Measurements from ENCODE around the gene HCST. TPM values are rescaled to one million over a fixed set of nuclear protein-coding genes. Genes with fewer than 3 reads are reported as not detected.

Gene HCST
- total and polyA plus RNA-seq, 2 of the 13 experiments (the other 11 are each of a cell fraction or from before 2014, with no cell fraction given) = 0.24 to 1.2 TPM

GRCh38 chr19:35936738-35937268, 34.5 kb downstream of the HCST start:
- Histone ChIP-seq H3K36me3 (replicated peaks in 1 of 2; ENCODE audit: control insufficient read depth in 1 of 2, insufficient read depth in 2 of 2, low read length in 2 of 2) (no peaks in the 10 kb centered on the region; a peak in 1 of 5 replicates), H3K79me2 (ENCODE audit: insufficient read depth, low read length) (no peaks in the 10 kb centered on the region), H3K27ac (ENCODE audit: extremely low read length, insufficient read depth, low read length) (no peak overlapping the region), H3K9ac (ENCODE audit: insufficient read depth, low read depth, low read length) (peak overlapping the region; percentile 79), H3K4me2 (ENCODE audit: low read depth, low read length) (peak overlapping the region; percentile 84), H3K4me3 (replicated peaks in 1 of 3; ENCODE audit: insufficient read depth in 1 of 3, low read depth in 2 of 3, low read length in 3 of 3) (peak overlapping the region; percentile 73 to 84 (median 74)), H2AFZ (ENCODE audit: low read length) (no peak overlapping the region), H3K4me1 (ENCODE audit: insufficient read depth, low read length) (peaks cover 35% of the 10 kb centered on the region), H4K20me1 (ENCODE audit: insufficient read depth, low read length) (0 out of 2 replicates have a peak, but pooled peaks cover 8% of the 10 kb centered on the region), H3K9me3 (ENCODE audit: low read length) (no peaks in the 10 kb centered on the region), H3K27me3 (ENCODE audit: control insufficient read depth in 1 of 2, insufficient read depth in 2 of 2, low read length in 2 of 2) (no peaks in the 10 kb centered on the region; a peak in 1 of 5 replicates)
- ChIA-PET POLR2A (no interaction called here), CTCF (ENCODE audit: low intra/inter-chr PET ratio, low total read pairs) (no interaction called here)
- no peak for DNase-seq (ENCODE audit: low spot score)
- no peak for FAIRE-seq
- intact Hi-C loops (cut with micrococcal nuclease; ENCODE audit: unreplicated experiment) (loop anchor here (5.0 kb wide), 1 partner anchor 35 kb away; the partner anchor contains the start of genes HCST and NFKBID), in situ Hi-C loops (cut with HindIII; ENCODE audit: extremely low pct_ligation_motif_present, low pct_unique_long_range_greater_than_20kb) (loop anchor here (10.0 kb wide), 1 partner anchor 52 kb away; no protein-coding TSS in a partner anchor)
- no peak for ATAC-seq
- BruUV-seq (replicated peaks) = no TSS peak
- 37% methylated on average over 2 of the region's 11 CpGs for WGBS (ENCODE audit: low lambda C conversion rate)
- TF ChIP-seq ZBTB10 (CRISPR knock-in tag; IDR thresholded peaks at IDR 0.05; ENCODE audit: borderline replicate concordance) (peak; percentile 94), ZFP91 (CRISPR knock-in tag; IDR thresholded peaks at IDR 0.05; ENCODE audit: borderline replicate concordance) (0 out of 2 replicates have a peak, but pooled peaks have one; percentile 23), PPARG (CRISPR knock-in tag; conservative IDR thresholded peaks at IDR 0.05) (no peak), UBTF (CRISPR knock-in tag; IDR thresholded peaks at IDR 0.05) (0 out of 2 replicates have a peak, but pooled peaks have one; percentile 25), PITX1 (CRISPR knock-in tag; IDR thresholded peaks at IDR 0.05) (no peak), CSRNP1 (CRISPR knock-in tag; IDR thresholded peaks at IDR 0.05) (no peak), PBX3 (CRISPR knock-in tag; IDR thresholded peaks at IDR 0.05; ENCODE audit: borderline replicate concordance) (no peak), ZNF841 (CRISPR knock-in tag; IDR thresholded peaks at IDR 0.05; ENCODE audit: borderline replicate concordance) (no peak), MTA1 (CRISPR knock-in tag; IDR thresholded peaks at IDR 0.05; ENCODE audit: borderline replicate concordance) (no peak)
